ENCODE data around the gene ZNF148.

Gene ZNF148

DNA sequence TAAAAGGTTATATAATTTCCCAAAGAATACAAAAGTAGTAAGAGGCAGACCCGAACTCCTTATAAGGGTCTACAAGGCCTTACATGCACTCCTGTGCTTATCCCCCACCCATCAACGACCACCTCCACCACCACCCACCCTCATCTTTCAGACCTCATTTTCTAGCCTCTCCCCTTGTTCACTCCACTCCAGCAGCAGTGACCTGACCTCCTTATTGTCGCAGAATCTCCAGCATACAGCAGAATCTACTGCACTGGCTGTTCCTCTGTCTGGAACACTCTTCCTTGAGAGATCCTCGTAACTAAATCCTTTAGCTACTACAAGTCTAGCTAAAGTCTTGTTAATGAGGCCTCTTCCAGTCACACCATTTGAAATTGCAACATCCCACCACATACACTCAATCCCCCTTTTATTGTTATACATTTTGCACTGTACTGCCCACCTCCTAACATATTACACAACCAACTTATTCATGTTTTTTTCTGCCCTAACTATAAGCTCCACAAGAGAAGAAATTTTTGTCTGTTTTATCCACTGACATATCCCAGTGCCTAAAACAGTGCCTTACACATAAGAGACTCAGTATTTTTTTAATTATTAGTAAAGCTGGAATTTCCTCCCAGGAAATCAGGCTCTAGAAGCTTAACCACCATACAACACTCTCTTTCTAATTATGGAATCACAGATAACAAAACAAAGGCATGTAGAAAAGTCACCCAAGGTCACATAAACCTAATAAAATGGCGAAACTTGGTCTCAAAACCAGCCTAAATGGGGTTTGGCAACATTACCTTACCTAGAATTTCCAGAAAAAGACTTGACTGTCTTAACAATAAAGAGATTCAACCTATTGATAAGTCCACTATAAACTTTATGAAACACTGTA lies 40.2 kb downstream of the ZNF148 start:
- in situ Hi-C loops (cut with MboI; ENCODE audit: low sequenced_read_pairs), result no loop called here

- in situ Hi-C loops (cut with MboI; ENCODE audit: low sequenced_read_pairs), result no loop called here
Observed at GRCh38 chr3:125332504-125332903, 42.6 kb downstream of the ZNF148 start.

DNA sequence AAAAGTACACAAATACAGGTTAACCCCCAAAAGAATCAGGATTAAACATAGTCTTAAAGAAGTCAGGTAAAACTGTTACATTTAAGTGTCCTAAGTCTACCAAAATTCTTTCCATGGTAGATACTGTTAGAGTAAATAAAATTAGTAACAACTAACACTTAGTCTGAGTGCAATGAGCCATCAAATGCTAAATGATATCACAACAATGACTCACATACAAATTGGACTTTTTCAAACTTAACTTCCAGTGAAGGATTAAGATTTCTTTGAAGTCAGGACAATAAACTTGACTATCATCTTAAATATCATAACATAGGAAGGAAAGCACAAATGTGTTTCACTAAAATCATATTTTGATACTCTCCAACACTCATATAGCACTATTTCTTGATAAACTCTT lies 43.9 kb downstream of the ZNF148 start:
- in situ Hi-C loops (cut with MboI; ENCODE audit: low sequenced_read_pairs), result no loop called here

DNA sequence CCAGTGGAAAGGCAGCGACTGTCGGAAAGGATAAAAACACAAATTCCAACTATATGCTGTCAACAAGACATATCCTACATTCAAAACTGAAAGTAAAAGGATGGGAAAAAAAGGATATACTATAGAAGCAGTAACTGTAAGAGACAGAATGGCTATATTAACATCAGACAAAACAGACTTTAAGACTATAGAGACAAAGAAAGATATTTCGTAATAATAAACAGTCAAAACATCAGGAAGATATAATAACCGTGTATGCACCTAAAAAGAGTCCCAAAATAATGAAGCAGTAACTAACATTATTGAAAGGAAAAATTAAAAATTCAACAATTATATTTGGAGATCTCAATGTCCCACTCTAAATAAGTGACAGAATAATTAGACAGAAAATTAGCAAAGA lies 48.2 kb downstream of the ZNF148 start:
- in situ Hi-C loops (cut with MboI; ENCODE audit: low sequenced_read_pairs), result no loop called here

DNA sequence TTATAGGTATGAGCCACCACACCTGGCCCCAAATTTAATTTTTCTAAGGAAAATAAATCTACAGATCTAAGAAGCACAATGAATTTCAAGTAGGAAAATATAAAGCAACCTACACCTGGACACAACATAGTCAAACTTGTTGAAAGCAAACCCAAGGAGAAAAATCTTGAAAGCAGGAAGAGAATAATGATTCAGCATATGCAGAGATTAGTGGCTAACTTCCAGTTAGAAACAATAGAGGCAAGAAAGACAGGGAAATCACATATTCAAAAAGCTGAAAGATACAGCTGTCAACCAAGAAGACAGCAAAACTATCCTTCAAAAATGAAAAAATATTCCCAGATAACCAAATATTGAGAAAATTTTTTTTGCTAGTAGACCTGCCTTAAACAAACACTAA lies 49.4 kb downstream of the ZNF148 start:
- in situ Hi-C loops (cut with MboI; ENCODE audit: low sequenced_read_pairs), result no loop called here

- in situ Hi-C loops (cut with MboI; ENCODE audit: low sequenced_read_pairs), result no loop called here
Observed at GRCh38 chr3:125324341-125324740, 50.8 kb downstream of the ZNF148 start.

DNA sequence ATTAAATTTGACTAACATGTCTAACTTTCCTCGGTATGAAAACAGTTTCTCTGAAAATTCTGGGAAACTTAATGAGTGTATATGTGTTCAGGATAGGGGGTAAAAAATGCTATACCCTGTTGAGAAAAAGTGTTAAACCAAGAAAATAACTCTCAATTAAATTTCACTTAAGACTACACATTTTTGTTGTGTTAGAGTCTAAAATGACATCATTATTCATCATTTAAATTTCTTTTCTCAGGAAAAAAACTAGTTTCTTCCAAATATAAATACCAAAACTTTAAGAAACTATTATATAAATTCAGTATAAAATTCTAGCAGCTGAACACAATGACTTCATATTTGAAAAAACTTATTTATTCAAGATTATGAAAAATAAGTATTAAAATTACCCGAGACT lies 52.2 kb downstream of the ZNF148 start:
- in situ Hi-C loops (cut with MboI; ENCODE audit: low sequenced_read_pairs), result no loop called here

- in situ Hi-C loops (cut with MboI; ENCODE audit: low sequenced_read_pairs), result no loop called here
Observed at GRCh38 chr3:125322166-125322565, 53.0 kb downstream of the ZNF148 start.

DNA sequence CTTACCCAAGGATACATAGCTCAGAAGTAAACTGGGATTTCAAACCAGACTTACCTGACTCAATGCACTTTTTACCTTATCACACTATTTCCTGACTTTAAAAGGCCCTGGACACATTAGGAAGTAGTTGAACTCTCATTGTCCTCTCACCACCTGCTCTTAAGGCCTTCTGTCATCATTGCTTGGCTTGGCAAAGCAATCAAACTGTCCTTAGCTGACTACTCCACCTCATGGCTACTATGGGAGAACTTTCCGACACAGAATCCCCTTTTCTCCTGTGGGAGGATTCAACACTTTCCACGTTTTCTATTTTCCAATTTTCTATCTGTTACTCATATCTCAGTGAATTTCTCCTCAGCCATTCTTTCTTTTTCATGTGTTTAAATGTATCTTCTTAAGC lies 55.4 kb downstream of the ZNF148 start:
- in situ Hi-C loops (cut with MboI; ENCODE audit: low sequenced_read_pairs), result no loop called here

- in situ Hi-C loops (cut with MboI; ENCODE audit: low sequenced_read_pairs), result no loop called here
Observed at GRCh38 chr3:125318871-125319270, 56.3 kb downstream of the ZNF148 start.

- in situ Hi-C loops (cut with MboI; ENCODE audit: low sequenced_read_pairs), result no loop called here
Observed at GRCh38 chr3:125318167-125318865, 56.8 kb downstream of the ZNF148 start.

DNA sequence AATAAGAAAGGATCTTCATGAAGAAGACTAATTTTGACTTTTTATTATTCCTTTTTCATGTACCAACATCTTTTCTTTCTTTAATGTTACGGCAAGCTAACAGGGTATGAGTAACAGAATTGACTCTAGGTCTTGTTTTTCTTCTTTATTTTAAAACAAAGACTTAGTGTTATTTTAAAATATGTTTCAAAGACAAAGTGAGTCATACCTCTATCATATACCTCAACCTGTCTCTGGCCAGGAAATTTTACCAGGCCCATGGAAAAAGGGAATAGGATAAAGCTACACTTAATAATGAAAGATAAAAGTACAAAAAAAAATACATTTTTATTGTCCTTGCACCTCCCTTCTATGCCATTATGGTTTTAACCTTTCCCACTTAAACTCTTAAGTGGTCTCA lies 57.4 kb downstream of the ZNF148 start:
- in situ Hi-C loops (cut with MboI; ENCODE audit: low sequenced_read_pairs), result no loop called here

DNA sequence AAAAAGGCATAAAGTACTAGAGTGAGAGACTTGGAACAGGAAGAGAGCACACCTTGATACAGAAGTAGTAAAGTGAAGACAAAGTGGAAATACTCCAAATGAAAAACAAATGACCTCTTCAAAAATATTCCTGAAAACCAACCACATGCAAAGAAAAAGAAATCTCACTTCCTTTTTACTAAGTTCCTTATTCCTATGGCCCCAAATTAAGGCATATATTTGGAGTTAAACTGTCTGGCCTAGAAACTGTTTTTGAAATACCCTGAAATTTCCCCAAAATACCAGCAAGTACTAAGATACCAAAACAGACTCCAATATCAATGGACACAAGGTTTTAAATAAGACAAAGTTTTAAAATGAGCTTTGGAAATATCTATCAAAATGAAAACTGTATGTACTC lies 58.2 kb downstream of the ZNF148 start:
- in situ Hi-C loops (cut with MboI; ENCODE audit: low sequenced_read_pairs), result no loop called here

GRCh38 chr3:125316246-125316645 lies 58.9 kb downstream of the ZNF148 start:
- in situ Hi-C loops (cut with MboI; ENCODE audit: low sequenced_read_pairs), result no loop called here

DNA sequence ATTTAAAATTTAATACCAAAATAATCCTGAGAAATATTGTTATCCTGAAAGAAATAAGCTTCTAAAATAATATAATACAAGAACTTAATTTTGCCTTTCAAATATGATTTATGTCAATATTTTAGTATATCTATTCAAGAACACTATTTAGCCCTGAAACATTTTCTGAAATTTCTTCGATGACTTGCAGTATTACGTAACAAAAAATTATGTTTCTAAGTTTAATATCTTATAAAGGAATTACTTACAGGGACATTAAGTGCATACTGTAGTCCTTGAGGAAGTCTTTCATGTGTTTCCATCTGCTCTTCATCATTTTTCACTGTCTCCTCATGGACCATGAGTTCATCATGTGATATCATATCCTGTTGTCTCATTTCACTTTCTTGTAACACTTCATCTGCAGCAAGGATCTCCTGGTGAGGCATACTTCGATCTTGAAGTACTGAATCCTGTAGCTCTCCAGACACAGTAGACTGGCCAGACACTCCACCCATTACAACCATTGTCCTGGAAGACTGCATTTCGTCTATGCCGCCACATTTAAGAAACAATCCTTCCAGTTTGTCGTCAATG lies 62.0 kb downstream of the ZNF148 start:
- in situ Hi-C loops (cut with MboI; ENCODE audit: low sequenced_read_pairs), result no loop called here

DNA sequence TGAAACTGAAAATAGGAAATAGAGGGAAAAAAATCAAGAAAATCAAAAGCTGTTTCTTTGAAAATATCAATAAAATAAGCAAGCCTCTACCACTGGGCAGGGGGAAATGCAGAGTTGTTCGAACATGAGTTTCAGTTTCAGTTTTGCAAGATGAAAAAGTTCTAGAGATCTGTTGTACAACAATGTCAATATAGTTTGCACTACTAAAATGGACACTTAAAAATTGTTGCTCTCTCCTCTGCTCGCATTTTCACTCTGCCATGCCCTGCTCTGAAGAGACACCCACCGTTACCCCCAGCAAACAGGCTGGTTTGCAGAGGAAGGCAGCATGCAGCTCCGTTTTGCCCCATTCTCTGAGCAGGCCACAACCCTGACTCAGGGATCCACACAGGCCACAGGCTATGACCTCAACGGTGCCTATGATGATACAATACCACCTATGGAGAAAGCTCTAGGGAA lies 64.5 kb downstream of the ZNF148 start:
- in situ Hi-C loops (cut with MboI; ENCODE audit: low sequenced_read_pairs), result no loop called here

- in situ Hi-C loops (cut with MboI; ENCODE audit: low sequenced_read_pairs), result no loop called here
Observed at GRCh38 chr3:125309476-125309875, 65.6 kb downstream of the ZNF148 start.

- in situ Hi-C loops (cut with MboI; ENCODE audit: low sequenced_read_pairs), result no loop called here
Observed at GRCh38 chr3:125306620-125307019, 68.5 kb downstream of the ZNF148 start.

- in situ Hi-C loops (cut with MboI; ENCODE audit: low sequenced_read_pairs), result no loop called here
Observed at GRCh38 chr3:125302932-125303331, 72.2 kb downstream of the ZNF148 start.

- in situ Hi-C loops (cut with MboI; ENCODE audit: low sequenced_read_pairs), result no loop called here
Observed at GRCh38 chr3:125300416-125300815, 74.7 kb downstream of the ZNF148 start.

DNA sequence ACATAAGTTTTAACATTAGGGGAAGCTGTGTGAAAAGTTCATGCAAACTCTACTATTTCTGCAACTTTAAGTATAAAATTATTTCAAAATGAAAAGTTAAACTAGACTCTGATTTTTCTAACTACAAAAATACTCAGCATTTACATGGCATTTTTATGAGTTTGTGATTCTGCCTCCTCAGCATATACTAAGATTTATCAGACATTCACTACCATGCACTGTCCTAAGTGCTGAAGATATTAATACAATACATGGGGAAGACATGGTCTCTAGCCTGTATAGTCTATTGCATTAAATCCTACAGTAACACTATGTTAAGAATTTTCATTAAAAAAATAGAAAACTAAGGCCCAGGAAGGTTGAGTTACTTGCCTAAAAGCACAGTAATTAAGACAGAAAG lies 80.7 kb downstream of the ZNF148 start:
- in situ Hi-C loops (cut with MboI; ENCODE audit: low sequenced_read_pairs), result no loop called here

- in situ Hi-C loops (cut with MboI; ENCODE audit: low sequenced_read_pairs), result no loop called here
Observed at GRCh38 chr3:125292015-125292414, 83.1 kb downstream of the ZNF148 start.

All from HL-60/S4 treated with phorbol 12-myristate 13-acetate at 8.2 ng/mL for 4 days and 3 days (cell line).